Pancreas (tissue), 10 donors: ENCODE data around the gene GABARAP. TPM values are rescaled to one million over a fixed set of nuclear protein-coding genes. Genes with fewer than 3 reads are reported as not detected.

Experiments
- ATAC-seq, 4 donors: fragments of 200-7000 bp; cut with Tn5 transposase; one replicate each; pipeline versions ENCODE4 v1.8.0 to v1.9.1; 2020; ENCODE audit warnings: mild to moderate bottlenecking in 4 of 4, moderate library complexity in 4 of 4
- DNase-seq, 6 donors: peaks; one replicate each; pipeline ENCODE4 v3.0.0-alpha.2; 2020
- FAIRE-seq: peaks from 2 replicates; lab custom pipeline; 2012; peaks lifted over from hg19 to GRCh38; lab: Jason Lieb, UNC
- H3K27ac ChIP-seq, 4 donors: fragments of 200-600 bp; sonication (generic); 1 replicate in 3 of 4; 2 replicates in 1 of 4; pipeline versions ENCODE4 v1.5.0 to v1.8.0; 2020
- H3K27me3 ChIP-seq, 4 donors: fragments of 200-600 bp; one replicate each; pipeline ENCODE4 v1.8.0; 2021
- H3K36me3 ChIP-seq, 3 donors: fragments of 200-600 bp; sonication (generic) in 1 of 3; one replicate each; pipeline versions ENCODE4 v1.5.0 to v1.8.0; 2020 to 2021
- H3K4me1 ChIP-seq, 3 donors: fragments of 200-600 bp; one replicate each; pipeline ENCODE4 v1.8.0; 2021
- H3K4me3 ChIP-seq, 4 donors: fragments of 200-600 bp; sonication (generic) in 2 of 4; one replicate each; pipeline versions ENCODE4 v1.5.0 to v1.8.0; 2020 to 2021
- H3K9me3 ChIP-seq, 4 donors: fragments of 200-600 bp; one replicate each; pipeline ENCODE4 v1.8.0; 2021
- WGBS, 2 donors: extraction: QIAGEN DNeasy Blood & Tissue Kit; methylation state at CpG; one replicate each; pipeline ENCODE4 v1.1.7; 2013; 5-methylcytosine and 5-hydroxymethylcytosine counted together
- intact Hi-C, 3 donors: fragments of 100-400 bp; cut with DNase I; formaldehyde crosslinking; loops; one replicate each; pipeline versions ENCODE4 v1.11.1 to v1.14.2; 2022
- polyA plus RNA-seq, 2 donors: library from polyadenylated mRNA; stranded (reverse); fragments of 200-250 nt; gene quantifications; one replicate each; pipeline ENCODE4 v1.2.3, GENCODE V29; 2013
- total RNA-seq, 6 donors: library from RNA; stranded (reverse); fragmentation: NEBNext Ultra II Directional in 4 of 6; extraction: Animal tissue kit (Norgen Biotek cat#: 25700) in 4 of 6; gene quantifications; one replicate each; pipeline versions ENCODE4 v1.2.1 to v1.2.4, GENCODE V29; 2021 to 2023
- TF ChIP-seq, protein P1 (sequence below), 4 donors: fragments of 200-600 bp; sonication (generic) in 3 of 4; IDR thresholded peaks; one replicate each; pipeline versions ENCODE4 v1.5.0 to v1.8.0; 2021; ENCODE audit warnings: antibody characterized with exemption in 4 of 4
- donor health status: healthy with polysubstance abuse.
- donor health status: DM: no; HTN: no; CAD: no; lungs with moderate emphysema.
- donor health status: DM: no; HTN: no; CAD: no.
- donor health status: control.
- donor health status: control.
- donor health status: Bipolar disorder and iron deficiency.
- donor health status: DM: yes; HTN: yes; CAD: no.
- donor health status: DM: no; HTN: no; CAD: no.
- donor health status: DM: no; HTN: no; CAD: no.
- donor health status: DM: yes; HTN: yes; CAD: no.

GABARAP gene
- total and polyA plus RNA-seq, 8 donors: 231 to 639 (median 312) TPM

DNA sequence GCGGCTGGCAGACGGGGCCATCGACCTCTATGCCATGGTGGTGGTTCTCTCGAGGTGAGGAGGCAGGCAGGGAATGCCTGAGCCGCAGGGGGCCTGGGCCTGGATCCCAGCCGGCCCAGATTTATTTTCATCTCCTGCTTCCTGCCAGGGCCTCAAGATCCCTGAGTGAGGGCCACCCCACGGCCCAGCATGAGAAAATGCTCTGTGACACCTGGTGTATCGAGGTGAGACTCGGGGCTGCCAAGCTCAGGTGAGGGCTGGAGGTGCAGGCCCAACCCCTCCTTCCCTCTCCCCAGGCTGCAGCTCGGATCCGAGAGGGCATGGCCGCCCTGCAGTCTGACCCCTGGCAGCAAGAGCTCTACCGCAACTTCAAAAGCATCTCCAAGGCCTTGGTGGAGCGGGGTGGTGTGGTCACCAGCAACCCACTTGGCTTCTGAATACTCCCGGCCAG is 17.6 kb downstream of the GABARAP start:
- FAIRE-seq (no peak), DNase-seq (peak in 2 of 6 donors; percentile 43 to 76), ATAC-seq (no peak)
- Histone ChIP-seq H3K9me3 (no peaks in the 10 kb centered on the region), H3K36me3 (peaks cover 11 to 65% (median 24%) of the 10 kb centered on the region in 3 donors), H3K27me3 (no peaks in the 10 kb centered on the region), H3K4me3 (no peak overlapping the region), H3K4me1 (peaks cover 12 to 20% (median 14%) of the 10 kb centered on the region in 3 donors), H3K27ac (peak overlapping the region in 2 of 4 donors; percentile 13 to 50)
- intact Hi-C loops: no loop called here
- 61 to 62% methylated on average over 15 of the region's 15 CpGs for WGBS, 2 donors
- TF ChIP-seq, protein P1, sequence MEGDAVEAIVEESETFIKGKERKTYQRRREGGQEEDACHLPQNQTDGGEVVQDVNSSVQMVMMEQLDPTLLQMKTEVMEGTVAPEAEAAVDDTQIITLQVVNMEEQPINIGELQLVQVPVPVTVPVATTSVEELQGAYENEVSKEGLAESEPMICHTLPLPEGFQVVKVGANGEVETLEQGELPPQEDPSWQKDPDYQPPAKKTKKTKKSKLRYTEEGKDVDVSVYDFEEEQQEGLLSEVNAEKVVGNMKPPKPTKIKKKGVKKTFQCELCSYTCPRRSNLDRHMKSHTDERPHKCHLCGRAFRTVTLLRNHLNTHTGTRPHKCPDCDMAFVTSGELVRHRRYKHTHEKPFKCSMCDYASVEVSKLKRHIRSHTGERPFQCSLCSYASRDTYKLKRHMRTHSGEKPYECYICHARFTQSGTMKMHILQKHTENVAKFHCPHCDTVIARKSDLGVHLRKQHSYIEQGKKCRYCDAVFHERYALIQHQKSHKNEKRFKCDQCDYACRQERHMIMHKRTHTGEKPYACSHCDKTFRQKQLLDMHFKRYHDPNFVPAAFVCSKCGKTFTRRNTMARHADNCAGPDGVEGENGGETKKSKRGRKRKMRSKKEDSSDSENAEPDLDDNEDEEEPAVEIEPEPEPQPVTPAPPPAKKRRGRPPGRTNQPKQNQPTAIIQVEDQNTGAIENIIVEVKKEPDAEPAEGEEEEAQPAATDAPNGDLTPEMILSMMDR (IDR thresholded peaks at IDR 0.05): no peak

DNA sequence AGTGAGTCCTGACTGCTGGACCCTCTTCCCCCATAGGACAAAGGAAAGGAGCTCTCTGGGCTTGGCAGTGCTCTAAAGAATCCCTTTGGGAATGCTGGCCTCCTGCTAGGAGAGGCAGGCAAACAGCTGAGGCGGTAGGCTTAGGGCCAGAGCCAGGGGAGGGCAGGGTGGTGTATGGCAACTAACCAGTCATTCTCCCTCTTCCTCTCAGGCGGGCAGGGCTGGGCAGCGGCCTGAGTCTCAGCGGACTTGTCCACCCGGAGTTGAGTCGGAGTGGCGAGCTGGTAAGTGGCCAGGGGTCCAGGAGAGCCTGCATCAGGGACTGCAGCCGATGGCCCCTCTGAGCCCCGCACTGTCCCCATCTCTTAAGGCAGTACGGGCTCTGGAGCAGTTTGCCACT is 18.1 kb downstream of the GABARAP start:
- H3K36me3 ChIP-seq: peaks cover 11 to 59% (median 19%) of the 10 kb centered on the region in 3 donors
- FAIRE-seq: no peak
- H3K9me3 ChIP-seq: no peaks in the 10 kb centered on the region
- peak in 2 of 6 donors; percentile 63 to 83 for DNase-seq
- WGBS, 2 donors: 73 to 80% methylated on average over 10 of the region's 10 CpGs
- no peak overlapping the region for H3K4me3 ChIP-seq
- intact Hi-C loops: no loop called here
- H3K27ac ChIP-seq: peak overlapping the region; percentile 5 to 37 (median 14)
- no peaks in the 10 kb centered on the region for H3K27me3 ChIP-seq
- peaks cover 12 to 23% (median 14%) of the 10 kb centered on the region in 3 donors for H3K4me1 ChIP-seq
- TF ChIP-seq, protein P1 (IDR thresholded peaks at IDR 0.05): no peak
- no peak for ATAC-seq

DNA sequence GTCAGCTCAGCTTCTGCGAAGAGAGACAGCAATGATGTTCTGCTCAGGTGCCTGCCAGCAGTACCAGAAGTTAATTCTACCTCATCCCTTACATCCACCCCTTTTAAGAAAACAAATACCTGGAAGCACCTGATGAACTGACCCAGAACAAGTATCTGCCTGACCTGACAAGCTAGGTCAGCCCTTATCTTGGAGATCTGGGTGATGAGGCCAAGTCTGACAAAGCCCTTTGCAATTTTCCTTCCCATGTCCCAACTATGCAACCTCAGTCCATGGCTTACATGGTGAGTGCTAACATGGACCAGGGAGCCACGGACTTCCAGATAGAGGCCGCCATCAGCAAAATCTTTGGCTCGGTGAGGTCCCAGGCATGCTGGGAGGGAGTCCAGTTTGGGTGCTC is 18.9 kb downstream of the GABARAP start:
- H3K9me3 ChIP-seq: no peaks in the 10 kb centered on the region
- peaks cover 11 to 52% (median 16%) of the 10 kb centered on the region in 3 donors for H3K36me3 ChIP-seq
- H3K27ac ChIP-seq: no peak overlapping the region
- ATAC-seq (no peak), DNase-seq (peak in 1 of 6 donors; percentile 13), FAIRE-seq (no peak)
- H3K27me3 ChIP-seq: no peaks in the 10 kb centered on the region
- peaks cover 12 to 25% (median 14%) of the 10 kb centered on the region in 3 donors for H3K4me1 ChIP-seq
- intact Hi-C loops: no loop called here
- TF ChIP-seq, protein P1 (IDR thresholded peaks at IDR 0.05): no peak
- H3K4me3 ChIP-seq: no peak overlapping the region
- 79 to 80% methylated on average over 4 of the region's 4 CpGs for WGBS, 2 donors

DNA sequence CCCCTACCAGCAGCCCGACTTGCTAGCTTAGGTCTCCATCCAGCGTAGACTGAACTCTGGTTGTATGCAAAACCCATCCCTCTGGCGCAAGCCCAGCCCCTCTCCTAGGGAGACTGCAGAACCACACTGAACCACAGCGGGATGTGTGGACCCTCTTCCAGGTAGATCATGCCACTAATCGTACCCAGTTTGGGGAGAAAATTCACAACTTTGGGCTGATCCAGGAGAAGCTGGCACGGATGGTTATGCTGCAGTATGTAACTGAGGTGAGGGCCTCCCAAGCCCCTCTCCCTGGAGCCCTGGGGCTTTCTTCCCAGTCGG is 19.3 kb downstream of the GABARAP start:
- TF ChIP-seq, protein P1 (IDR thresholded peaks at IDR 0.05): no peak
- no peaks in the 10 kb centered on the region for H3K27me3 ChIP-seq
- DNase-seq (no peak), FAIRE-seq (no peak), ATAC-seq (no peak)
- no peaks in the 10 kb centered on the region for H3K9me3 ChIP-seq
- H3K4me1 ChIP-seq: peaks cover 12 to 25% (median 14%) of the 10 kb centered on the region in 3 donors
- intact Hi-C loops: no loop called here
- H3K36me3 ChIP-seq: peaks cover 11 to 48% (median 16%) of the 10 kb centered on the region in 3 donors
- WGBS, 2 donors: 74 to 77% methylated on average over 7 of the region's 7 CpGs
- no peak overlapping the region for H3K27ac ChIP-seq
- no peak overlapping the region for H3K4me3 ChIP-seq
